Measurements from ENCODE around the gene FOXR1.
A peak's percentile ranks its signal among the peaks of the same experiment; 100 is the strongest.

The FOXR1 gene

DNA sequence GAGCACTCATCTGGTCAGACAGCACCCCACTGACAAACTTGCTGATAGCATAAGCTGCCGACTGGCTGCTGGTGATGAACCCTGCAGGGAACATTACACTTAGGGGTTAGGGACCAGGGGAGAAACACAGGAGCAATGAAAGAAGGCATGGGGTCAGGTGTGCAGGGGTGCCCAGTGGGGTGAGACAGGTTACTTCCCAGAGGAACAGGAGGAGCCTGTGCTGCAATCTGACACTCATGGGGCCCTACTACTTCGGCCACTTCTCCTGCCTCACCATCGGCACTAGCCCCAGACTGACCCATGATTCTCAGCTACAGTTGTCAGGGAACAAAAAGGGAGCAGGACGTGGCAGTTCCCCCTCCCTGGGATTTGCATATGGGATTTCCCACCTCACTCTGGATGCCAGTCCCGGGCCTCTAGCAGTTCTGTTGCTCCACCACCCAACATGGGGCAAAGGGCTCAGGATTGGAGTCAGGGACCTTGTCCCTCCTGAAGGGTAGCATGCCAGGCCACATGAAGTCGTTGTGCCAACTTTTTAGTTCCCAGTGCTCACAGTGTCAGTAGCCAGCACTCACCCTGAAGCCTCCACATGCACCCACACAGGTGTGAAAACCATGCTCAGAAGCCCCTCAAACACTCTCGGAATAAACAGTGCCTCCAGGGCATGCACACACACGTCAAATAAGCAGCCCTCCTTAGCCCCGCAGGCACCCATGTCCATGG is 56.9 kb downstream of the FOXR1 start:
- no peak for DNase-seq

DNA sequence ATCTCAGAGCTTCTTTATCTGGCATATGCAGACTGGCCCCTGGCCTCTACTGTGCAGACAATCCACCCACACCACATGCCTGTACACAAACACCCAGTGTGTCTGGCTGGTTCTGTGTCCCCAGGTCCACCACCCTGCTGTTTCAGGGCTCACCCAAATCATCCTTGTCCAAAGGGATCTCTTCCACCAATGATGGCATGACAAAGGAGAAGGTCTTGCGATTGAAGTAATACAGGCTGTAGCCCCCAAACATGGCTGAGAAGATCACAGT is 57.4 kb downstream of the FOXR1 start:
- no peak for DNase-seq

- no peak for DNase-seq
These were observed 57.9 kb downstream of the FOXR1 start for GRCh38 chr11:119029340-119030028.

- no peak for DNase-seq
These were observed 58.4 kb downstream of the FOXR1 start for GRCh38 chr11:119030029-119030328.

GRCh38 chr11:119030329-119031047 is 58.9 kb downstream of the FOXR1 start, which contains the start of gene SLC37A4:
TSS of gene SLC37A4 (minus strand) at chr11:119030877.
- peak; percentile 97 for DNase-seq

Data from EL (cell line).